SJCRH30 (cell line): Measurements from ENCODE around the gene ZFP64. TPM values are rescaled to one million over a fixed set of nuclear protein-coding genes. Genes with fewer than 3 reads are reported as not detected.
"Not testable (repeated sequence)": the region's sequence is repeated elsewhere in the genome, so short reads cannot be mapped to it uniquely, and the experiment has no call there.

Experiments used
- DNase-seq, 2 experiments: peaks; one replicate each; pipeline ENCODE4 v3.0.0-alpha.2; 2015 to 2020
- H3K27ac ChIP-seq: fragments of 250-450 bp; sonication (Bioruptor Pico); 2 replicates; pipeline ENCODE4 v1.5.1; 2020; ENCODE audit warnings: mild to moderate bottlenecking, moderate library complexity
- H3K27me3 ChIP-seq: fragments of 250-450 bp; sonication (Bioruptor Pico); 2 replicates; pipeline ENCODE4 v1.5.1; 2020; ENCODE audit warnings: mild to moderate bottlenecking, moderate library complexity
- H3K36me3 ChIP-seq: fragments of 250-450 bp; sonication (Bioruptor Pico); 2 replicates; pipeline ENCODE4 v1.5.1; 2020; ENCODE audit warnings: mild to moderate bottlenecking, moderate library complexity
- H3K4me1 ChIP-seq: fragments of 250-450 bp; sonication (Bioruptor Pico); 2 replicates; pipeline ENCODE4 v1.5.1; 2020; ENCODE audit warnings: mild to moderate bottlenecking, moderate library complexity
- H3K4me3 ChIP-seq: fragments of 250-450 bp; sonication (Bioruptor Pico); 2 replicates; pipeline ENCODE4 v1.5.1; 2020; ENCODE audit warnings: mild to moderate bottlenecking, moderate library complexity
- H3K9me3 ChIP-seq: fragments of 250-450 bp; sonication (Bioruptor Pico); replicated peaks from 2 replicates; pipeline ENCODE4 v1.5.1; 2020; ENCODE audit warnings: mild to moderate bottlenecking, moderate library complexity
- total RNA-seq: library from RNA; depleted of rRNA; stranded (reverse); fragments of >200 nt; shearing (Covaris generic); gene quantifications from 2 replicates; pipeline ENCODE4 v1.2.3, GENCODE V29; 2014

The ZFP64 gene
- total RNA-seq, 1 experiment from 2014 or later, result 9.5 TPM

DNA sequence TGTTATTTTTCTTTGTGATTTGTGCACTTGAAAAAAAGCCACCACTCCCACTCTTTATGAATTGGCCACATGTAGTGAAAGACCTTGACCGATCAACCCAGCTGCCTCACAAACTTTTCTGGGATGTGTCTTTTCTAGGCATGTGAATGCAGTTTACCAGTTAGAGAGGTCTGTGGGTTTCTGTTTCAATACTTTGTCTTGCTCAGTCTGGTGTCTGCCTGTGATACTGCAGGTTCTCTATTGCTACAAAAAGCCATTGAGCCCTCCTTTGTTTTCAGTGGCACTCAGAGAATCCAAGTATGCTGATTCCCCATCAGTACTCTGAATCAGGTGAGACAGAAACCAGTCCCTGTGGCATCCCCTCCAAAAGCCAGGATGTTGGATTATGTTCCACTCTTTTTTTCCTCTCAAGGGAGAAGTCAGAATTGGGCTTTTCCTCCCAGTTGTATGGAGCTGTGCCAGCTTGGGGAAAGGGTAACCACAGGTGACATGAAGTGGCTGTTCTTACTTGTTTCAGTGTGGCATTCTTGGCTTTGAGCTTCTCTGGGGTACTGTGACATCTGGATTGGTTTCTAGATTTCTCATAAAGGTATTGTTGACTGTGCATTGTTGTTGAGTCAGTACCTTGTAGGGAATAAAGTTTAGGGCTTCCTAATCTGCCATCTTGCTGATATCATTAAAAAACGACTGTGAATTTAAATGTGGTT, 26.3 kb upstream of the ZFP64 start:
- Histone ChIP-seq H3K27me3 (peaks cover 1% of the 10 kb centered on the region; the same call in 1 of the 2 replicates), H3K4me1 (no peaks in the 10 kb centered on the region), H3K36me3 (no peaks in the 10 kb centered on the region), H3K4me3 (no peak overlapping the region), H3K9me3 (no peaks in the 10 kb centered on the region; the same call in 1 of the 2 replicates), H3K27ac (no peak overlapping the region)
- no peak for DNase-seq

- H3K4me3 ChIP-seq, result no peak overlapping the region
- no peaks in the 10 kb centered on the region for H3K9me3 ChIP-seq
- no peaks in the 10 kb centered on the region for H3K36me3 ChIP-seq
Measured at GRCh38 chr20:52213995-52214394, 22.4 kb upstream of the ZFP64 start.

DNA sequence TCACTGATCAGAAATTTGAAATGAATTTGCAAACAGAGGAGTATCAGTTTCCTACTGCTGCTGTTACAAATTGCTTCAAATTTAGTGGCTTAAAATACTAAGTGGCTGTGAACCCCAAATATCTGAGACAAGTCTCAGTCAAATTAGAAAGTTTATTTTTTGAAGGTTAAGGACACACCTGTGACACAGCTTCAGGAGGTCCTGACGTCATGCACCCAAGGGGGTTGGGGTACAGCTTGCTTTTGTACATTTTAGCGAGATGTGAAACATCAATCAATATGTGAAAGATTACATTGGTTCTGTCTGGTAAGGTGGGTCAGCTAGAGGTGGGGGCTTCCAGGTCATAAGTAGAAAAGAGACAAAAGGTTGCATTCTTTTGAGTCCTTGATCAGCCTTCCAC, 21.4 kb upstream of the ZFP64 start:
- Histone ChIP-seq H3K9me3 (no peaks in the 10 kb centered on the region), H3K27me3 (no peaks in the 10 kb centered on the region), H3K27ac (no peak overlapping the region), H3K4me1 (no peaks in the 10 kb centered on the region), H3K4me3 (no peak overlapping the region), H3K36me3 (no peaks in the 10 kb centered on the region)
- DNase-seq, result no peak

More at GRCh38 chr20:52213995-52214394, 22.4 kb upstream of the ZFP64 start:
- no peak overlapping the region for H3K27ac ChIP-seq
- no peak for DNase-seq
- no peaks in the 10 kb centered on the region for H3K4me1 ChIP-seq
- H3K27me3 ChIP-seq, result no peaks in the 10 kb centered on the region

- H3K27me3 ChIP-seq, result no peaks in the 10 kb centered on the region
- no peaks in the 10 kb centered on the region for H3K4me1 ChIP-seq
- H3K9me3 ChIP-seq, result no peaks in the 10 kb centered on the region
- no peak overlapping the region for H3K27ac ChIP-seq
- H3K4me3 ChIP-seq, result no peak overlapping the region
- no peak for DNase-seq
- no peaks in the 10 kb centered on the region for H3K36me3 ChIP-seq
Measured at GRCh38 chr20:52210037-52210990, 18.7 kb upstream of the ZFP64 start.

DNA sequence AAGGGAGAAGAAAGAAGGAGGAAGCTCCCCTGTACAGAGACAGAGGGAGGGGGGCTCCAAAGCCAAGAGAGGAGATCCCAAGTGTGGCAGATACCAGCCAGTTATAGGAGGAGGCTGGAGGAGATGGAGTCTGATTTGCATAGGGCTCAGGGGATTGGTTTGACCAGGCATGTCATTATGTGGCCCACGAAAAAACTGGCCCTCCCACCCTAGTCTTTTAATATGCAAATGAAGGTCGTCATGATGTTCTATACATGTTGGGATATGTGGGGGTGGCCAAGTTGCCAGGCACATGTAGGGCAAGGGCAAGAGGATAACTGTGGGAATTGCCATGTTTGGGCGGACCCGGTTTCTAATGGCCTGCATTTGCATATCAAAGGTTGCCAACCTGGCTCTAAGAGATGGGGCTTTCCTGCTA, 17.6 kb upstream of the ZFP64 start:
- H3K9me3 ChIP-seq, result no peaks in the 10 kb centered on the region
- no peaks in the 10 kb centered on the region for H3K27me3 ChIP-seq
- H3K27ac ChIP-seq, result no peak overlapping the region

DNA sequence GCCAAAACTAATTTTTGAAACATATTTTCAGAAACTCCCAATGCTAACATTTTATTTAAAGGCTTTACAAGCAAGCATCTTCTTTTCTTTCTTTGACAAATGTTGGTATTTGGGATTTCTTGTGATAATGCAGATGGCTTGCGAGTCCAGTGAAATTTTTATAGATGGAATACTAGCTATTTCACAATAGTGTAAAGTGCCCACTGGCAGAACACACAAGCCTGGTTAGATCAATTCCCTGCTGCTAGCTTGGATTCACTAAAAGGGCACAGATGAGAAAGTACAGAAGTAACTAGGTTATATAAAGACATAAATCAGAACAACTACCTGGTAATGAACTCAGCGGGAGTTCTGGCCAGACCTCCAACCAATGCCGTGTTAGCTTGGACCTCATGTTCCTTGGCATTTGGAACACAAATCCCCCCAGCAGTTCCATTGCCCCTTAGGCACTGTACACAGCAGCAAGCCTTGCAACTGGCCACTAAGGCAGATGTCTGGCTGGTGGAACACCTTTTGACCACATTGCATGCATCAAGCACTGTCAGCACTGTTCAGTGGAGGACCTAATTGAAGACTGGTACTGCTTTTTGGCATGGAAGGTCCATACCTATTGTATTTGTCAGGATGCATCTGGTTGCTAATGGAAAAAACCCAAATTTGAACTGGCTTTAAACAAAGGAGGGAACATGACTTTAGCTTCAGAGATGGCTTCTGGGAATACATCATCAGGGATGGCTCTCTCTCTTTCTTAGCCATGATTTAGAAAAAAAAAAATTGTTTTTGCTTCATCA, 15.6 kb upstream of the ZFP64 start:
- H3K4me3 ChIP-seq, result no peak overlapping the region
- H3K27me3 ChIP-seq, result no peaks in the 10 kb centered on the region
- no peaks in the 10 kb centered on the region for H3K36me3 ChIP-seq
- no peaks in the 10 kb centered on the region for H3K9me3 ChIP-seq
- DNase-seq, result no peak
- H3K27ac ChIP-seq, result no peak overlapping the region
- no peaks in the 10 kb centered on the region for H3K4me1 ChIP-seq

More for the DNA sequence above, 17.6 kb upstream of the ZFP64 start:
- Histone ChIP-seq H3K4me1 (no peaks in the 10 kb centered on the region), H3K36me3 (no peaks in the 10 kb centered on the region), H3K4me3 (no peak overlapping the region)
- DNase-seq, result no peak

GRCh38 chr20:52204136-52204535, 12.6 kb upstream of the ZFP64 start:
- Histone ChIP-seq H3K4me1 (no peaks in the 10 kb centered on the region), H3K4me3 (no peak overlapping the region)
- peak; percentile 22 to 55 for DNase-seq

GRCh38 chr20:52201395-52201794, 9.8 kb upstream of the ZFP64 start:
- Histone ChIP-seq H3K27ac (no peak overlapping the region), H3K4me3 (no peak overlapping the region), H3K36me3 (no peaks in the 10 kb centered on the region), H3K9me3 (no peaks in the 10 kb centered on the region), H3K4me1 (no peaks in the 10 kb centered on the region), H3K27me3 (no peaks in the 10 kb centered on the region)
- no peak for DNase-seq

More at GRCh38 chr20:52204136-52204535, 12.6 kb upstream of the ZFP64 start:
- H3K27me3 ChIP-seq, result no peaks in the 10 kb centered on the region
- no peaks in the 10 kb centered on the region for H3K36me3 ChIP-seq
- H3K27ac ChIP-seq, result no peak overlapping the region
- H3K9me3 ChIP-seq, result no peaks in the 10 kb centered on the region

- no peaks in the 10 kb centered on the region for H3K9me3 ChIP-seq
- no peak for DNase-seq
- no peaks in the 10 kb centered on the region for H3K27me3 ChIP-seq
- no peaks in the 10 kb centered on the region for H3K4me1 ChIP-seq
- H3K36me3 ChIP-seq, result no peaks in the 10 kb centered on the region
- H3K27ac ChIP-seq, result no peak overlapping the region
- H3K4me3 ChIP-seq, result no peak overlapping the region
Measured at GRCh38 chr20:52200870-52201269, 9.3 kb upstream of the ZFP64 start.

DNA sequence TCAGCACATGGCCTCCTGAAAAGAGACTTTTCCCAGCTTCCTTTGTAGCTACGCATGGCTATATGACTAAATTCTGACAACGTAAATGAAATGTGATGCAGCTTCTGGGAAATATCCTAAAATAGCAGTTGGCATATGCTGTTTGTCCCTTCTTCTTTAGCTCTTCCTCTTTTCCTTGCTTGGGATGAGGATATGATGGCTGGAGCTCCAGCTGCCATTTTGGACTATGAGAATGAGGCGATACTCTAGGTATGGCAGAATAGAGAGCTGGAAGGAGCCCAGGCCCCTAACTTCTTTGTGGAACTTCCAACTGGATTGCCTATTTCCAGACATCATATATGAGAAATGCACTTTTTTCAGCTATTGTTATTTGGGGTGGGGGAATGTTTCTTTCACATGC, 5.3 kb upstream of the ZFP64 start:
- H3K4me3 ChIP-seq, result no peak overlapping the region
- no peaks in the 10 kb centered on the region for H3K27me3 ChIP-seq
- H3K4me1 ChIP-seq, result 0 out of 2 replicates have a peak, but pooled peaks cover 2% of the 10 kb centered on the region
- no peak for DNase-seq
- no peaks in the 10 kb centered on the region for H3K36me3 ChIP-seq
- no peak overlapping the region for H3K27ac ChIP-seq
- no peaks in the 10 kb centered on the region for H3K9me3 ChIP-seq

- Histone ChIP-seq H3K4me1 (0 out of 2 replicates have a peak, but pooled peaks cover 2% of the 10 kb centered on the region), H3K9me3 (no peaks in the 10 kb centered on the region), H3K36me3 (no peaks in the 10 kb centered on the region), H3K27me3 (no peaks in the 10 kb centered on the region), H3K4me3 (no peak overlapping the region), H3K27ac (no peak overlapping the region)
- no peak for DNase-seq
Measured at GRCh38 chr20:52193886-52194545, 2.4 kb upstream of the ZFP64 start.

DNA sequence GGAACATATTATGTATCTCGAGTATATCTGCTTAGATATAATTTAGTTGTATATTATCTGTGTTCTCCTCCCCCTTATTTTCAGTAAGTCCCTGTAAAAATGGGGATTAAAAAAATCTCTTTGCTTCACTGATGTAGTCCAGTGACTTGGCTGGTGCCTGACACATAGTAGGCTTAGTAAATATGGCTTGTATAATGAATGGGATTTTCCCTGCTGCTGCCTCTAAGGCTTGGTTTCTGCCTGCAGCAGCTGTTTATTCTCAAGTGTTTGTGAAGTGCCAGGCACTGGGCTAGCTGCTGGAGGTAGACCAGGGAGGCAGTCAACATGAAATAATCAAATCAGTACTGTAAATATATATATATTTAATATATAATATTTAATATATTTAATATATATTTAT, 1.6 kb upstream of the ZFP64 start:
- no peaks in the 10 kb centered on the region for H3K27me3 ChIP-seq
- no peaks in the 10 kb centered on the region for H3K36me3 ChIP-seq
- H3K4me1 ChIP-seq, result 0 out of 2 replicates have a peak, but pooled peaks cover 2% of the 10 kb centered on the region
- no peak overlapping the region for H3K27ac ChIP-seq
- H3K9me3 ChIP-seq, result no peaks in the 10 kb centered on the region
- no peak overlapping the region for H3K4me3 ChIP-seq
- no peak for DNase-seq

GRCh38 chr20:52192719-52193007, 1.1 kb upstream of the ZFP64 start:
- not testable (repeated sequence) for H3K9me3 ChIP-seq, H3K36me3 ChIP-seq, H3K4me1 ChIP-seq, DNase-seq, H3K27ac ChIP-seq, H3K27me3 ChIP-seq
- H3K4me3 ChIP-seq, result peak overlapping the region; percentile 87; the same call in 1 of the 2 replicates
